Measurements from ENCODE around the gene RICTOR. TPM values are rescaled to one million over a fixed set of nuclear protein-coding genes. Genes with fewer than 3 reads are reported as not detected.
"Not testable (repeated sequence)": the region's sequence is repeated elsewhere in the genome, so short reads cannot be mapped to it uniquely, and the experiment has no call there.

Gene RICTOR
- total RNA-seq, 1 donor from 2014 or later: 30.1 TPM

GRCh38 chr5:39059064-39059463 lies 15.1 kb downstream of the RICTOR start:
- H3K27ac Mint-ChIP-seq: no peak overlapping the region
- no peak overlapping the region for H3K4me3 Mint-ChIP-seq
- peaks cover 64% of the 10 kb centered on the region for H3K4me1 Mint-ChIP-seq (ENCODE audit: low read depth)
- no peaks in the 10 kb centered on the region for H3K9me3 Mint-ChIP-seq
- intact Hi-C loops (cut with micrococcal nuclease): no loop called here
- H3K36me3 Mint-ChIP-seq (ENCODE audit: low read depth): peaks cover 10% of the 10 kb centered on the region
- no peak for DNase-seq (ENCODE audit: low spot score)
- H3K27me3 Mint-ChIP-seq (ENCODE audit: insufficient read depth): no peaks in the 10 kb centered on the region

GRCh38 chr5:39058178-39058921 lies 15.8 kb downstream of the RICTOR start:
- H3K4me3 Mint-ChIP-seq: peak overlapping the region; percentile 69
- H3K9me3 Mint-ChIP-seq: no peaks in the 10 kb centered on the region
- intact Hi-C loops (cut with micrococcal nuclease): loop anchor here (1.0 kb wide), 1 partner anchor 15 kb away; no protein-coding TSS in a partner anchor
- H3K36me3 Mint-ChIP-seq (ENCODE audit: low read depth): peaks cover 9% of the 10 kb centered on the region
- DNase-seq (ENCODE audit: low spot score): no peak
- peak overlapping the region; percentile 71 for H3K27ac Mint-ChIP-seq
- no peaks in the 10 kb centered on the region for H3K27me3 Mint-ChIP-seq (ENCODE audit: insufficient read depth)
- peaks cover 61% of the 10 kb centered on the region for H3K4me1 Mint-ChIP-seq (ENCODE audit: low read depth)

GRCh38 chr5:39057734-39058133 lies 16.5 kb downstream of the RICTOR start:
- Mint-ChIP-seq H3K27ac (peak overlapping the region; percentile 71), H3K9me3 (no peaks in the 10 kb centered on the region), H3K36me3 (ENCODE audit: low read depth) (peaks cover 9% of the 10 kb centered on the region), H3K4me3 (peak overlapping the region; percentile 69), H3K27me3 (ENCODE audit: insufficient read depth) (no peaks in the 10 kb centered on the region), H3K4me1 (ENCODE audit: low read depth) (peaks cover 55% of the 10 kb centered on the region)
- intact Hi-C loops (cut with micrococcal nuclease): loop anchor here (1.0 kb wide), 1 partner anchor 16 kb away; no protein-coding TSS in a partner anchor
- no peak for DNase-seq (ENCODE audit: low spot score)

GRCh38 chr5:39055768-39056398 lies 18.3 kb downstream of the RICTOR start:
- no peak for DNase-seq (ENCODE audit: low spot score)
- Mint-ChIP-seq H3K9me3 (no peaks in the 10 kb centered on the region), H3K4me1 (ENCODE audit: low read depth) (peaks cover 45% of the 10 kb centered on the region), H3K27ac (no peak overlapping the region), H3K27me3 (ENCODE audit: insufficient read depth) (no peaks in the 10 kb centered on the region), H3K4me3 (no peak overlapping the region), H3K36me3 (ENCODE audit: low read depth) (peaks cover 9% of the 10 kb centered on the region)
- intact Hi-C loops (cut with micrococcal nuclease): no loop called here

- no peaks in the 10 kb centered on the region for H3K27me3 Mint-ChIP-seq (ENCODE audit: insufficient read depth)
- H3K4me3 Mint-ChIP-seq: no peak overlapping the region
- H3K4me1 Mint-ChIP-seq (ENCODE audit: low read depth): peaks cover 38% of the 10 kb centered on the region
- H3K27ac Mint-ChIP-seq: no peak overlapping the region
- H3K36me3 Mint-ChIP-seq (ENCODE audit: low read depth): peaks cover 9% of the 10 kb centered on the region
- H3K9me3 Mint-ChIP-seq: no peaks in the 10 kb centered on the region
- DNase-seq (ENCODE audit: low spot score): no peak
- intact Hi-C loops (cut with micrococcal nuclease): no loop called here
Observed at GRCh38 chr5:39055027-39055767, 19.0 kb downstream of the RICTOR start.

GRCh38 chr5:39053189-39053588 lies 21.0 kb downstream of the RICTOR start:
- no peak for DNase-seq (ENCODE audit: low spot score)
- Mint-ChIP-seq H3K27me3 (ENCODE audit: insufficient read depth) (no peaks in the 10 kb centered on the region), H3K9me3 (no peaks in the 10 kb centered on the region), H3K27ac (no peak overlapping the region), H3K4me1 (ENCODE audit: low read depth) (peaks cover 27% of the 10 kb centered on the region), H3K4me3 (no peak overlapping the region), H3K36me3 (ENCODE audit: low read depth) (peaks cover 13% of the 10 kb centered on the region)
- intact Hi-C loops (cut with micrococcal nuclease): no loop called here

- H3K36me3 Mint-ChIP-seq (ENCODE audit: low read depth): peaks cover 13% of the 10 kb centered on the region
- H3K27ac Mint-ChIP-seq: no peak overlapping the region
- H3K4me1 Mint-ChIP-seq (ENCODE audit: low read depth): peaks cover 26% of the 10 kb centered on the region
- intact Hi-C loops (cut with micrococcal nuclease): no loop called here
- H3K27me3 Mint-ChIP-seq (ENCODE audit: insufficient read depth): no peaks in the 10 kb centered on the region
- H3K4me3 Mint-ChIP-seq: no peak overlapping the region
- no peak for DNase-seq (ENCODE audit: low spot score)
- no peaks in the 10 kb centered on the region for H3K9me3 Mint-ChIP-seq
Observed at GRCh38 chr5:39052141-39052540, 22.1 kb downstream of the RICTOR start.

- peaks cover 25% of the 10 kb centered on the region for H3K4me1 Mint-ChIP-seq (ENCODE audit: low read depth)
- H3K27me3 Mint-ChIP-seq (ENCODE audit: insufficient read depth): no peaks in the 10 kb centered on the region
- H3K4me3 Mint-ChIP-seq: no peak overlapping the region
- peaks cover 8% of the 10 kb centered on the region for H3K36me3 Mint-ChIP-seq (ENCODE audit: low read depth)
- intact Hi-C loops (cut with micrococcal nuclease): no loop called here
- no peak overlapping the region for H3K27ac Mint-ChIP-seq
- H3K9me3 Mint-ChIP-seq: no peaks in the 10 kb centered on the region
- no peak for DNase-seq (ENCODE audit: low spot score)
Observed at GRCh38 chr5:39049315-39049714, 24.9 kb downstream of the RICTOR start.

GRCh38 chr5:39040875-39041274 lies 33.3 kb downstream of the RICTOR start:
- intact Hi-C loops (cut with micrococcal nuclease): no loop called here
- Mint-ChIP-seq H3K4me1 (ENCODE audit: low read depth) (peaks cover 6% of the 10 kb centered on the region), H3K36me3 (ENCODE audit: low read depth) (peaks cover 21% of the 10 kb centered on the region), H3K27me3 (ENCODE audit: insufficient read depth) (no peaks in the 10 kb centered on the region), H3K4me3 (no peak overlapping the region), H3K27ac (no peak overlapping the region), H3K9me3 (peaks cover 4% of the 10 kb centered on the region)
- no peak for DNase-seq (ENCODE audit: low spot score)

GRCh38 chr5:39034493-39034892 lies 39.7 kb downstream of the RICTOR start:
- peaks cover 15% of the 10 kb centered on the region for H3K36me3 Mint-ChIP-seq (ENCODE audit: low read depth)
- H3K4me3 Mint-ChIP-seq; H3K27me3 Mint-ChIP-seq (ENCODE audit: insufficient read depth); H3K9me3 Mint-ChIP-seq; H3K27ac Mint-ChIP-seq; DNase-seq (ENCODE audit: low spot score); intact Hi-C loops (cut with micrococcal nuclease): not testable (repeated sequence)
- peaks cover 11% of the 10 kb centered on the region for H3K4me1 Mint-ChIP-seq (ENCODE audit: low read depth)

- peaks cover 28% of the 10 kb centered on the region for H3K36me3 Mint-ChIP-seq (ENCODE audit: low read depth)
- H3K27me3 Mint-ChIP-seq (ENCODE audit: insufficient read depth): no peaks in the 10 kb centered on the region
- peaks cover 5% of the 10 kb centered on the region for H3K9me3 Mint-ChIP-seq
- intact Hi-C loops (cut with micrococcal nuclease): no loop called here
- peaks cover 13% of the 10 kb centered on the region for H3K4me1 Mint-ChIP-seq (ENCODE audit: low read depth)
- no peak overlapping the region for H3K27ac Mint-ChIP-seq
- DNase-seq (ENCODE audit: low spot score): no peak
- no peak overlapping the region for H3K4me3 Mint-ChIP-seq
Observed at GRCh38 chr5:39031041-39031440, 43.2 kb downstream of the RICTOR start.

GRCh38 chr5:39025456-39025855 lies 48.7 kb downstream of the RICTOR start:
- H3K9me3 Mint-ChIP-seq: peaks cover 5% of the 10 kb centered on the region
- DNase-seq (ENCODE audit: low spot score): no peak
- H3K27ac Mint-ChIP-seq: no peak overlapping the region
- H3K36me3 Mint-ChIP-seq (ENCODE audit: low read depth): peaks cover 34% of the 10 kb centered on the region
- no peaks in the 10 kb centered on the region for H3K27me3 Mint-ChIP-seq (ENCODE audit: insufficient read depth)
- H3K4me1 Mint-ChIP-seq (ENCODE audit: low read depth): peaks cover 34% of the 10 kb centered on the region
- H3K4me3 Mint-ChIP-seq: no peak overlapping the region
- intact Hi-C loops (cut with micrococcal nuclease): no loop called here

- Mint-ChIP-seq H3K27ac (no peak overlapping the region), H3K4me3 (no peak overlapping the region), H3K27me3 (ENCODE audit: insufficient read depth) (no peaks in the 10 kb centered on the region), H3K9me3 (peaks cover 5% of the 10 kb centered on the region), H3K4me1 (ENCODE audit: low read depth) (peaks cover 34% of the 10 kb centered on the region), H3K36me3 (ENCODE audit: low read depth) (peaks cover 34% of the 10 kb centered on the region)
- no peak for DNase-seq (ENCODE audit: low spot score)
- intact Hi-C loops (cut with micrococcal nuclease): no loop called here
Observed at GRCh38 chr5:39024884-39025283, 49.3 kb downstream of the RICTOR start.

Data from activated T-helper 1 cell treated with anti-CD3 and anti-CD28 coated beads, Interleukin-12 subunit alpha, Interleukin-12 subunit beta, Interleukin-2, Interleukin-4 antibody, amounts not matched to agents 30 ng/mL and 10 ng/mL and 1 ng/mL, durations not matched to agents 14 hours and 24 hours and 36 hours (primary cell).